Measurements from ENCODE around the gene GCK.
"Not testable (repeated sequence)": the region's sequence is repeated elsewhere in the genome, so short reads cannot be mapped to it uniquely, and the experiment has no call there.

DNA sequence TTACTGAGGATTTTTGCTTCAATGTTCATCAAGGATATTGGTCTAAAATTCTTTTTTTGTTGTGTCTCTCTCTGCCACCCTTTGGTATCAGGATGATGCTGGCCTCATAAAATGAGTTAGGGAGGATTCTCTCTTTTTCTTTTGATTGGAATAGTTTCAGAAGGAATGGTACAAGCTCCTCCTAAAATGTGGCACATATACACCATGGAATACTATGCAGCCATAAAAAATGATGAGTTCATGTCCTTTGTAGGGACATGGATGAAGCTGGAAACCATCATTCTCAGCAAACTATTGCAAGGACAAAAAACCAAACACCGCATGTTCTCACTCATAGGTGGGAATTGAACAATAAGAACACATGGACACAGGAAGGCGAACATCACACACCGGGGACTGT is 10.9 kb upstream of the GCK start:
- TF ChIP-seq CTCF (IDR thresholded peaks at IDR 0.05; ENCODE audit: low read depth, low read length, missing input control); ZBTB33 (IDR thresholded peaks at IDR 0.05); NR2F2 (IDR thresholded peaks at IDR 0.05); YY1 (IDR thresholded peaks at IDR 0.05); EGR1 (IDR thresholded peaks at IDR 0.05; ENCODE audit: low read depth in 2 of 2); RXRA (IDR thresholded peaks at IDR 0.05): not testable (repeated sequence)
